Spleen (tissue), 11 donors: Measurements from ENCODE around the gene JDP2. TPM values are rescaled to one million over a fixed set of nuclear protein-coding genes. Genes with fewer than 3 reads are reported as not detected.

Source experiments
- DNase-seq: peaks from one replicate; pipeline ENCODE4 v3.0.0-alpha.2; 2020
- H3K27ac ChIP-seq, 8 donors: fragments of 200-600 bp; sonication (generic) in 7 of 8; 1 replicate in 4 of 8; 2 replicates in 4 of 8; pipeline versions ENCODE4 v1.5.0 to v1.8.0; 2016 to 2021; ENCODE audit warnings: inconsistent platforms in 4 of 8, mild to moderate bottlenecking in 4 of 8, moderate library complexity in 1 of 8
- H3K27me3 ChIP-seq, 7 donors: fragments of 200-600 bp; sonication (generic) in 6 of 7; replicated peaks in 1 of 7; 1 replicate in 4 of 7; 2 replicates in 3 of 7; pipeline versions ENCODE4 v1.5.0 to v1.8.0; 2016 to 2021; ENCODE audit warnings: inconsistent platforms in 3 of 7, mild to moderate bottlenecking in 1 of 7
- H3K36me3 ChIP-seq, 6 donors: fragments of 200-600 bp; sonication (generic) in 5 of 6; 1 replicate in 4 of 6; 2 replicates in 2 of 6; pipeline versions ENCODE4 v1.5.0 to v1.8.0; 2016 to 2021; ENCODE audit warnings: inconsistent platforms in 2 of 6
- H3K4me1 ChIP-seq, 6 donors: fragments of 200-600 bp; sonication (generic) in 5 of 6; 1 replicate in 3 of 6; 2 replicates in 3 of 6; pipeline versions ENCODE4 v1.5.0 to v1.8.0; 2016 to 2021; ENCODE audit warnings: inconsistent platforms in 3 of 6
- H3K4me3 ChIP-seq, 8 donors: fragments of 200-600 bp; sonication (generic) in 7 of 8; 1 replicate in 4 of 8; 2 replicates in 4 of 8; pipeline versions ENCODE4 v1.5.0 to v1.8.0; 2016 to 2021; ENCODE audit warnings: inconsistent platforms in 4 of 8, mild to moderate bottlenecking in 4 of 8, moderate library complexity in 2 of 8
- H3K9me3 ChIP-seq, 8 donors: fragments of 200-600 bp; sonication (generic) in 7 of 8; 1 replicate in 4 of 8; 2 replicates in 4 of 8; pipeline versions ENCODE4 v1.5.0 to v1.8.0; 2016 to 2021; ENCODE audit warnings: inconsistent platforms in 4 of 8
- CTCF ChIP-seq, 11 experiments: fragments of 200-600 bp in 7 of 11; fragments of 450-650 bp in 4 of 11; sonication (generic) in 4 of 11; IDR thresholded peaks in 8 of 11; conservative IDR thresholded peaks in 3 of 11; 1 replicate in 7 of 11; 2 replicates in 4 of 11; pipeline versions ENCODE4 v1.4.0 to v1.8.0; 2016 to 2021; ENCODE audit warnings: antibody characterized with exemption in 11 of 11, inconsistent platforms in 4 of 11, mild to moderate bottlenecking in 1 of 11
- POLR2A ChIP-seq, 3 donors: fragments of 450-650 bp; IDR thresholded peaks; one replicate each; pipeline ENCODE4 v1.5.1; 2017; ENCODE audit warnings: antibody characterized with exemption in 3 of 3, mild to moderate bottlenecking in 1 of 3
- POLR2AphosphoS5 ChIP-seq, 3 donors: sonication (generic); formaldehyde crosslinking; IDR thresholded peaks; one replicate each; pipeline ENCODE4 v1.5.1; 2017; ENCODE audit warnings: antibody characterized with exemption in 3 of 3
- WGBS, 5 donors: extraction: QIAGEN DNeasy Blood & Tissue Kit in 3 of 5; methylation state at CpG; one replicate each; pipeline versions ENCODE4 v1.1.5 to v1.1.7; 2013 to 2018; 5-methylcytosine and 5-hydroxymethylcytosine counted together
- intact Hi-C: fragments of 100-400 bp; cut with DNase I; formaldehyde crosslinking; loops from one replicate; pipeline ENCODE4 v1.15.0; 2023; ENCODE audit warnings: low total_unique reads
- polyA plus RNA-seq, 3 donors: library from polyadenylated mRNA; stranded (reverse); fragments of 200-250 nt; gene quantifications; one replicate each; pipeline ENCODE4 v1.2.1, GENCODE V29; 2013
- total RNA-seq, 7 donors: library from RNA; depleted of rRNA in 3 of 7; stranded (reverse); fragments of >200 nt in 3 of 7; fragmentation: NEBNext Ultra II Directional in 4 of 7; extraction: Animal tissue kit (Norgen Biotek cat#: 25700) in 4 of 7; gene quantifications; one replicate each; pipeline versions ENCODE4 v1.1.0 to v1.2.1, GENCODE V29; 2016 to 2021
- donor health status: healthy with polysubstance abuse.
- donor health status: DM: no; HTN: no; CAD: no; lungs with moderate emphysema.
- donor health status: DM: no; HTN: no; CAD: no.
- donor health status: Bipolar disorder and iron deficiency.
- donor health status: healthy.
- donor health status: DM: no; HTN: no; CAD: no.
- donor health status: DM: yes; HTN: yes; CAD: no.

The JDP2 gene
- total and polyA plus RNA-seq, 10 donors = 18.2 to 144 (median 91.8) TPM

GRCh38 chr14:75448209-75448608, 20.4 kb downstream of the JDP2 start:
- Histone ChIP-seq H3K4me3 (no peak overlapping the region), H3K9me3 (no peaks in the 10 kb centered on the region), H3K27ac (peak overlapping the region in 2 of 8 donors; percentile 83 to 87), H3K36me3 (peaks cover 0 to 99% (median 6%) of the 10 kb centered on the region in 6 donors), H3K27me3 (no peaks in the 10 kb centered on the region), H3K4me1 (peaks cover 20 to 98% (median 63%) of the 10 kb centered on the region in 6 donors)
- DNase-seq = no peak
- intact Hi-C loops = no loop called here
- TF ChIP-seq CTCF (IDR thresholded peaks at IDR 0.05 in 8 of 11, conservative IDR thresholded peaks at IDR 0.05 in 3 of 11) (no peak), POLR2AphosphoS5 (IDR thresholded peaks at IDR 0.05) (no peak), POLR2A (IDR thresholded peaks at IDR 0.05) (no peak)
- 67 to 93% (median 81%) methylated on average over 1 of the region's 1 CpG for WGBS, 5 donors

GRCh38 chr14:75449036-75449435, 21.2 kb downstream of the JDP2 start:
- Histone ChIP-seq H3K27ac (peak overlapping the region in 3 of 8 donors; percentile 83 to 87 (median 87)), H3K36me3 (peaks cover 0 to 98% (median 5%) of the 10 kb centered on the region in 6 donors), H3K4me3 (no peak overlapping the region), H3K27me3 (no peaks in the 10 kb centered on the region), H3K4me1 (peaks cover 27 to 98% (median 71%) of the 10 kb centered on the region in 6 donors), H3K9me3 (no peaks in the 10 kb centered on the region)
- DNase-seq = no peak
- intact Hi-C loops = no loop called here
- 39 to 75% (median 44%) methylated on average over 2 of the region's 2 CpGs for WGBS, 5 donors
- TF ChIP-seq CTCF (IDR thresholded peaks at IDR 0.05 in 8 of 11, conservative IDR thresholded peaks at IDR 0.05 in 3 of 11) (no peak), POLR2AphosphoS5 (IDR thresholded peaks at IDR 0.05) (no peak), POLR2A (IDR thresholded peaks at IDR 0.05) (no peak)

GRCh38 chr14:75449696-75450095, 21.9 kb downstream of the JDP2 start:
- H3K9me3 ChIP-seq = no peaks in the 10 kb centered on the region
- H3K4me1 ChIP-seq = peaks cover 34 to 98% (median 75%) of the 10 kb centered on the region in 6 donors
- no peaks in the 10 kb centered on the region for H3K27me3 ChIP-seq
- WGBS, 5 donors = 66 to 87% (median 73%) methylated on average over 4 of the region's 4 CpGs
- no peak for TF ChIP-seq CTCF (IDR thresholded peaks at IDR 0.05 in 8 of 11, conservative IDR thresholded peaks at IDR 0.05 in 3 of 11)
- no peak for TF ChIP-seq POLR2AphosphoS5 (IDR thresholded peaks at IDR 0.05)
- TF ChIP-seq POLR2A (IDR thresholded peaks at IDR 0.05) = no peak
- intact Hi-C loops = no loop called here
- DNase-seq = no peak
- H3K36me3 ChIP-seq = peaks cover 0 to 98% (median 3%) of the 10 kb centered on the region in 6 donors
- no peak overlapping the region for H3K4me3 ChIP-seq
- H3K27ac ChIP-seq = peak overlapping the region in 5 of 8 donors; percentile 21 to 87 (median 83)

GRCh38 chr14:75450381-75451276, 22.8 kb downstream of the JDP2 start:
- no peaks in the 10 kb centered on the region for H3K9me3 ChIP-seq
- peaks cover 38 to 98% (median 81%) of the 10 kb centered on the region in 6 donors for H3K4me1 ChIP-seq
- DNase-seq = no peak
- H3K27ac ChIP-seq = peak overlapping the region in 5 of 8 donors; percentile 31 to 87 (median 83)
- intact Hi-C loops = no loop called here
- H3K36me3 ChIP-seq = peaks cover 0 to 98% (median 0%) of the 10 kb centered on the region in 6 donors
- WGBS, 5 donors = 63 to 74% (median 72%) methylated on average over 9 of the region's 9 CpGs
- no peak overlapping the region for H3K4me3 ChIP-seq
- TF ChIP-seq POLR2AphosphoS5 (IDR thresholded peaks at IDR 0.05) (peak; percentile 9 to 37 (median 23)), POLR2A (IDR thresholded peaks at IDR 0.05) (no peak), CTCF (IDR thresholded peaks at IDR 0.05 in 8 of 11, conservative IDR thresholded peaks at IDR 0.05 in 3 of 11) (no peak)
- H3K27me3 ChIP-seq = no peaks in the 10 kb centered on the region
